ENCODE measurements around the gene SPINK2.
A peak's percentile ranks its signal among the peaks of the same experiment; 100 is the strongest.

The SPINK2 gene

DNA sequence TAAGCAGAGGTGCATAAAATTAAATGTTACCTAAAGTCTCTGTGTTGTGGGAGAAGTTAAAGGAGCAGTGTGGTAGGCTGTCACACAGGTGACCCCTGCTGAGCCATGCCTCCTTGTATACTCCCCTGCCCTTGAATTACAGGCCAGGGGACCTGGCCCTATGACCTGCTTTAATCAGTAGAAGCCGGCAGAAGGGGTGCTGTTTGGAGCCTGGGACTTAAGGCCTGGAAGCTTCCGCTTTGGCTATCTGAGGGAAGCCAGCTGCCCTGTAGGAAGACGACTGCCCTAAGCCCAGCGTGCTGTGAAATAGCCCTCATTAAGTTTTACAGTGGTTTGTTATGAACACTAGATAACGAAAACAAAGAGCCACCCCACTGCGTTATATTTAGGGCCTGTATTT, 34.1 kb downstream of the SPINK2 start:
- TF ChIP-seq, protein P1, sequence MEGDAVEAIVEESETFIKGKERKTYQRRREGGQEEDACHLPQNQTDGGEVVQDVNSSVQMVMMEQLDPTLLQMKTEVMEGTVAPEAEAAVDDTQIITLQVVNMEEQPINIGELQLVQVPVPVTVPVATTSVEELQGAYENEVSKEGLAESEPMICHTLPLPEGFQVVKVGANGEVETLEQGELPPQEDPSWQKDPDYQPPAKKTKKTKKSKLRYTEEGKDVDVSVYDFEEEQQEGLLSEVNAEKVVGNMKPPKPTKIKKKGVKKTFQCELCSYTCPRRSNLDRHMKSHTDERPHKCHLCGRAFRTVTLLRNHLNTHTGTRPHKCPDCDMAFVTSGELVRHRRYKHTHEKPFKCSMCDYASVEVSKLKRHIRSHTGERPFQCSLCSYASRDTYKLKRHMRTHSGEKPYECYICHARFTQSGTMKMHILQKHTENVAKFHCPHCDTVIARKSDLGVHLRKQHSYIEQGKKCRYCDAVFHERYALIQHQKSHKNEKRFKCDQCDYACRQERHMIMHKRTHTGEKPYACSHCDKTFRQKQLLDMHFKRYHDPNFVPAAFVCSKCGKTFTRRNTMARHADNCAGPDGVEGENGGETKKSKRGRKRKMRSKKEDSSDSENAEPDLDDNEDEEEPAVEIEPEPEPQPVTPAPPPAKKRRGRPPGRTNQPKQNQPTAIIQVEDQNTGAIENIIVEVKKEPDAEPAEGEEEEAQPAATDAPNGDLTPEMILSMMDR (conservative IDR thresholded peaks at IDR 0.05; ENCODE audit: low read length): no peak
- DNase-seq (ENCODE audit: low read depth): no peak
- no peak overlapping the region for H3K4me3 ChIP-seq (ENCODE audit: low read length)

DNA sequence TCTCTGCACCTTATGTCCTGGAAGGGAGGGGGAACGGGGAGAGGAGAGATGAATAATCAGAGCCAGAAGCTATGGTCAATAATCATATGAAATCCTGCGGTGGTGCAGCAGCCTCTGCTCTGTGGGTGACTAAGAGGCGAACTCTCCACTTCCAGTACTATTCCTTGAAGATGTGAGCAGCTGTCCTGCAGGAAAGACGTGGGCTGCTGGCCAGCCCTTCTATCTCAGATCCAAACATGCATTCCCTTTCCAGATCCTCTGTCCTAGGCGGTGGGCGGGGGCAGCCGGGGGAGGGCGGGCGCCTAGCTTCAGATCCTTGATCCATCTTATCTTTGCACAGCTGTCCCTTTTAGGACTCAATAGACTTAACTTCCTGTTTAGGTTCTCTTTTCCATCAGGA, 34.5 kb downstream of the SPINK2 start:
- DNase-seq (ENCODE audit: low read depth): peak; percentile 77
- TF ChIP-seq, protein P1 (conservative IDR thresholded peaks at IDR 0.05; ENCODE audit: low read length): no peak

DNA sequence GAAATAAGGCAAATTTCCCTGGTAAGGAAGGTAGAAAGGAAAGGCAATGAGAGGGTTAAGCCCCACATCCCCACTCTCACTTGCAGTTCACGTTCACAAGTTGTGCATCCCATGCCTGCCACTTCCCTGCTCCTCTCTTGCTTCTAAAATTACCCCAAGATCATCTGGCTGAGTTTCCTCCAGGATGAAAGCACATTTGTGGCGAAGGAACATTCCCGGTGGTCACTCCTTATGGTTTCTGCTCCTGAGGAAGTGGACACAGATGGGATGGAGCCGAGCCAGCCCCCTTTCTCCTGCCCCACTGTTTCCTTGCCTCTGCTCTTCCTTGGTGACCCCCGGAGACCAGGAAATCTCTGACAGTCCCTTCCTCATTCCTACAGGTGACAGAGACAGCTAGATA, 37.5 kb downstream of the SPINK2 start:
- no peak for DNase-seq (ENCODE audit: low read depth)
- TF ChIP-seq, protein P1 (conservative IDR thresholded peaks at IDR 0.05; ENCODE audit: low read length): no peak
- H3K4me3 ChIP-seq (ENCODE audit: low read length): no peak overlapping the region

More for the DNA sequence above, 34.5 kb downstream of the SPINK2 start:
- H3K4me3 ChIP-seq (ENCODE audit: low read length): no peak overlapping the region

DNA sequence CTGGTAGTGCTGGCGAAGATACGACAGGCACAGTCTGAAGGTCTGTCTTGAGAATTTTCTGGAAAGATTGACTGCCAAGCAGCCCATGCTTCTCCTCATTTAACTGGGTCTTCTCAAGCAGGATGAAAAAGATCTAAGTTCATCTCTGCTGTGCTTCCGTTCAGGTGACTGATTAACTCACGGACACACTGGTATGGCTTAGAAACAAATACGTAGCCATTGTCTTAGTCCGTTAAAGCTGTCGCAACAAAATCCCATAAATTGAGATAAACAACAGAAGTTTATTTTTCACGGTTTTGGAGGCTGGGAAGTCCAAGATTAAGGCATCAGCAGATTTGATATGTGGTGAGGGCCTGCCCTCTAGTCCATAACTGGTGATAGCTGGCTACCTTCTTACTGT, 39.5 kb downstream of the SPINK2 start:
- DNase-seq (ENCODE audit: low read depth): no peak
- no peak overlapping the region for H3K4me3 ChIP-seq (ENCODE audit: low read length)
- TF ChIP-seq, protein P1 (conservative IDR thresholded peaks at IDR 0.05; ENCODE audit: low read length): no peak

DNA sequence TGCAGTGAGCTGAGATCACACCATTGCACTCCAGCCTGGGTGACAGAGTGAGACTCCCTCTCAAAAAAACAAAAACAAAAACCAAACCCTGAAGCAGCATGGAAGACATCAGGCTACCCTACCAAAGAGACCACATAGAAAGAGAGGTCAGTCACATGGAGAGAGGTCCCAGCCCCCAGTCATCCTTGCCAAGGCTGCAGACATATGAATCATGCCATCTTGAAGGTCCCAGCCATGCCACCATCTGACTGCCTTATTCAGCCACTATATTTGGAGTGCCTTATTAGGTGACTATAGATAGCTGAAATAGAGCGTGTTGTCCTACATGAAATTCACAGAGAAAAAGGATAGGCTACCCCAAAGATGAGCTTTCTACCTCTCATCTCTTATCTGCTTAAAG, 48.2 kb downstream of the SPINK2 start:
- TF ChIP-seq, protein P1 (conservative IDR thresholded peaks at IDR 0.05; ENCODE audit: low read length): no peak

DNA sequence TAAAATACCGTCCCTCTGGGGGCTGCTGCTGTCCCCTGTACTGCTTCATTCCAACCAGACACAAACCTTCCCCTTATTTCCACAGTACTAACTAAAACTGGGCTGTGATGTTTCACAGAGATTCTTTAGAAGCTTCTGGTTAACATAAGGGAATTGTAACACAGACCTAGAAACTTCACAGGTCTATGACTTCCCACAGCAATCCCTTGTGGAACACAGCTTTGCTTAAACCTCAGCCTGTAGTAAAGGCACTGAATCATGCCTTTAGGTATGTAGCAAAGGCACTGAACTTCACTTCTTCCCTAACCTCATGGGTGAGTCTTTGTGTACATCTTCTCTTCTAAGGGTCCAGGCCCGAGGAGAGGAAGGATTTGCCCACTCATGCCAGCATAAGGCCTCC, 49.4 kb downstream of the SPINK2 start:
- TF ChIP-seq, protein P1 (conservative IDR thresholded peaks at IDR 0.05; ENCODE audit: low read length): no peak
- no peak overlapping the region for H3K4me3 ChIP-seq (ENCODE audit: low read length)
- no peak for DNase-seq (ENCODE audit: low read depth)

More for the DNA sequence above, 48.2 kb downstream of the SPINK2 start:
- no peak for DNase-seq (ENCODE audit: low read depth)
- H3K4me3 ChIP-seq (ENCODE audit: low read length): no peak overlapping the region

DNA sequence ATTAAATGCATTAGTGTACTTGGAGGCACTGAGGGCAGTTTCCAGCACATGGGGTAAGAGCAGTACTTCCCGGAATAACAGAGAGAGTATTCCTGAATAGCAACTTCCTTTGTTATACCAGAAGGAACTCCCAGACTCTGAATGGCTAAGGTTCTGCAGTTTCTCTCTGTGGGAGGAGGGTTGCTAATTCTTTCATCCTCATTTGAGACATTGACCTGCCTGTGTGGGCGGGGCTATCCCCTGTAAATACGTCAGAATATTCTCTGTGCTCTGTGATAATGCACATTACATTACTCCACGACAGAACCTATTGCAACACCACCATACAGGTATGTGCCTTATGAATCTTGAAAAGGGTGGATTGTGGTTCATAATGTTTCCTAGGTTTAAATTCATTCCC, 52.7 kb downstream of the SPINK2 start:
- no peak overlapping the region for H3K4me3 ChIP-seq (ENCODE audit: low read length)
- TF ChIP-seq, protein P1 (conservative IDR thresholded peaks at IDR 0.05; ENCODE audit: low read length): no peak
- no peak for DNase-seq (ENCODE audit: low read depth)

Measured in AG10803 (cell line).